GM21786 (cell line): Measurements from ENCODE around the gene TMEM119.

Experiments
- ATAC-seq: cut with Tn5 transposase; IDR thresholded peaks from one replicate; pipeline ENCODE4 v1.9.1; 2021; ENCODE audit not compliant: unreplicated experiment

TMEM119 gene

GRCh38 chr12:108542320-108542719, 55.6 kb downstream of the TMEM119 start:
- no peak for ATAC-seq
